ENCODE measurements around the gene RAVER2. TPM values are rescaled to one million over a fixed set of nuclear protein-coding genes. Genes with fewer than 3 reads are reported as not detected.

Gene RAVER2
- total and polyA plus RNA-seq, 12 donors = 4.1 to 30.6 (median 20.6) TPM

- TF ChIP-seq CTCF (IDR thresholded peaks at IDR 0.05) = no peak
- H3K4me3 ChIP-seq = no peak overlapping the region
- intact Hi-C loops (cut with DNase I) = loop anchor here in 3 of 10 donors (5.0 to 10.0 kb wide), 4 partner anchors 86 to 316 kb away; partner anchors contain the start of gene JAK1 (in 2 of the 3)
- peaks cover 0 to 54% (median 25%) of the 10 kb centered on the region in 9 donors for H3K4me1 ChIP-seq
- no peaks in the 10 kb centered on the region for H3K27me3 ChIP-seq
- H3K36me3 ChIP-seq = peaks cover 0 to 89% (median 25%) of the 10 kb centered on the region in 9 donors
- DNase-seq (no peak), ATAC-seq (no peak)
- 66 to 67% methylated on average over 12 of the region's 12 CpGs for WGBS, 2 donors
- no peaks in the 10 kb centered on the region for H3K9me3 ChIP-seq
- H3K27ac ChIP-seq = peak overlapping the region in 1 of 10 donors; percentile 33
Observed at GRCh38 chr1:64878931-64879611, 134.2 kb downstream of the RAVER2 start.

GRCh38 chr1:64880449-64880848 is 135.6 kb downstream of the RAVER2 start:
- Histone ChIP-seq H3K36me3 (peaks cover 0 to 85% (median 20%) of the 10 kb centered on the region in 9 donors), H3K27me3 (no peaks in the 10 kb centered on the region), H3K4me3 (no peak overlapping the region), H3K4me1 (peaks cover 0 to 44% (median 16%) of the 10 kb centered on the region in 9 donors), H3K9me3 (no peaks in the 10 kb centered on the region), H3K27ac (no peak overlapping the region)
- ATAC-seq = no peak
- no peak for TF ChIP-seq CTCF (IDR thresholded peaks at IDR 0.05)
- 97 to 99% methylated on average over 4 of the region's 4 CpGs for WGBS, 2 donors
- intact Hi-C loops (cut with DNase I) = no loop called here
- DNase-seq = no peak

GRCh38 chr1:64881281-64881680 is 136.4 kb downstream of the RAVER2 start:
- Histone ChIP-seq H3K27ac (no peak overlapping the region), H3K36me3 (peaks cover 0 to 82% (median 14%) of the 10 kb centered on the region in 9 donors), H3K4me3 (no peak overlapping the region), H3K4me1 (peaks cover 0 to 38% (median 14%) of the 10 kb centered on the region in 9 donors), H3K27me3 (no peaks in the 10 kb centered on the region), H3K9me3 (no peaks in the 10 kb centered on the region)
- ATAC-seq (no peak), DNase-seq (no peak)
- intact Hi-C loops (cut with DNase I) = no loop called here
- 95 to 100% methylated on average over 1 of the region's 1 CpG for WGBS, 2 donors
- no peak for TF ChIP-seq CTCF (IDR thresholded peaks at IDR 0.05)

Other genes starting within 250 kb of the RAVER2 start
- 100 to 1,000 TPM in 3 of 10 donors, 10 to 100 TPM in 7; 73.4 to 122 (median 84.4) TPM for gene JAK1, start 221.5 kb downstream of the RAVER2 start, total RNA-seq
- 10 to 100 TPM; 20.1 to 38.5 TPM for gene JAK1, start 221.5 kb downstream of the RAVER2 start, polyA plus RNA-seq

Measured in heart right ventricle (tissue), 16 donors.